Measurements from ENCODE around the gene AADACL4.

DNA sequence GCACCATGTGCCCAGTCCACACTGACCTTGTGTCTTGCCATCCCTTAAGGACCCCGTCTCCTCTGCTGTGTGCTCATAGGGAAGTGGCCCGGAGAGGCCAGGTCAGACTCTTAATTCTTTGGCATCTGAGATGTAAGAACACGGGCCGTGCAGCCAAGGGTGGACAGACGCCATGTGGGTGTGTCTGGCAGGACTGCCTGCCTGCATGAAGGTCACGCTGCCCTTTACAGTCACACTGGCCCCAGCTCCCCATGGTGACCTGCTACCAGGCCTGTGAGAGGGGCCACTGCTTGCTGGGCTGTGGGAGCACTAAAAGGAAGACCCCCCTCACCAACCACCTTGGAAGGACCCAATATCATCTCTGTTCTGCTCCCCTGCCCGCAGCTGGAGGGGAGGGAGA, 43.5 kb upstream of the AADACL4 start:
- no peak for TF ChIP-seq POLR2A (IDR thresholded peaks at IDR 0.05; ENCODE audit: low read length)
- TF ChIP-seq GATA1 (IDR thresholded peaks at IDR 0.05; ENCODE audit: low read depth, low read length) = no peak
